ENCODE data around the gene CCBE1.

CCBE1 gene

DNA sequence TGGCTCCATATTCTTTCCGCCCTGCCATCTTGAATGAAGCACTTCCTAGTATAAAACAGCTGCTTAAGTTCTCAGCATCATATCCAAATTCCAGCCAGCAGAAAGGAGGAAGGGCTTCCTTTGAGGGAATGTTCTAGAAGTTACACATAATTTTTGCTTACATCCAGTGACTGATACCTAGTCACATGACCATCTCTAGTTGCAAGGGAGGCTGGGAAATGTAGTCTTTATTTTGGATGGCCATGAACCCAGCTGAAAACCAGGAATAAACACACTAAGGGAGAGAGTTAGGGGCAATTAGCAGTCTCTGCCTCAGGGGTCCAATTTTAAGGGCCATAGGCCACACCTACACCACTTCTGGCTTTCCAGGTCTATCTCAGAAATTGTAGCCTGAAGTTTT, 280.4 kb downstream of the CCBE1 start:
- Histone ChIP-seq H3K4ac (ENCODE audit: low read depth in 1 of 2, low read length in 2 of 2) (no peak overlapping the region), H3K9me3 (ENCODE audit: control insufficient read depth, low read length) (no peaks in the 10 kb centered on the region), H4K91ac (ENCODE audit: low read length) (no peak overlapping the region), H3K18ac (ENCODE audit: low read depth in 1 of 2, low read length in 2 of 2) (no peak overlapping the region), H2BK5ac (ENCODE audit: low read depth, low read length, poor library complexity, severe bottlenecking) (no peak overlapping the region), H3K4me2 (ENCODE audit: low read length, poor library complexity, severe bottlenecking) (no peak overlapping the region), H3K4me1 (ENCODE audit: control insufficient read depth, insufficient read depth, low read depth, low read length) (no peaks in the 10 kb centered on the region), H3K9ac (ENCODE audit: low read length) (no peak overlapping the region), H3K27me3 (ENCODE audit: control insufficient read depth in 1 of 2, insufficient read depth in 1 of 2, low read length in 2 of 2) (peaks cover 3 to 7% of the 10 kb centered on the region in 2 experiments), H3K23ac (ENCODE audit: low read length in 2 of 2) (no peak overlapping the region), H2AFZ (ENCODE audit: low read depth, low read length) (no peak overlapping the region), H2BK120ac (ENCODE audit: low read depth, low read length) (no peak overlapping the region), H4K8ac (ENCODE audit: low read length) (no peak overlapping the region), H3K4me3 (ENCODE audit: insufficient read depth in 1 of 2, low read depth in 1 of 2, low read length in 2 of 2) (no peak overlapping the region), H3K14ac (ENCODE audit: low read length in 2 of 2) (no peak overlapping the region), H2AK5ac (ENCODE audit: low read length, severe bottlenecking) (no peak overlapping the region), H3K79me1 (replicated peaks; ENCODE audit: low read length, poor library complexity, severe bottlenecking) (no peaks in the 10 kb centered on the region), H3K27ac (ENCODE audit: low read length, poor library complexity, severe bottlenecking) (no peak overlapping the region), H3K36me3 (ENCODE audit: control insufficient read depth in 1 of 2, insufficient read depth in 2 of 2, low read depth in 1 of 2, low read length in 2 of 2) (no peaks in the 10 kb centered on the region), H2BK15ac (ENCODE audit: low read depth, poor library complexity, severe bottlenecking) (no peak overlapping the region), H2BK12ac (ENCODE audit: low read length in 2 of 2) (no peak overlapping the region)
- no peak for DNase-seq
- no CpG with 5 or more reads among the region's 1 CpG for WGBS

DNA sequence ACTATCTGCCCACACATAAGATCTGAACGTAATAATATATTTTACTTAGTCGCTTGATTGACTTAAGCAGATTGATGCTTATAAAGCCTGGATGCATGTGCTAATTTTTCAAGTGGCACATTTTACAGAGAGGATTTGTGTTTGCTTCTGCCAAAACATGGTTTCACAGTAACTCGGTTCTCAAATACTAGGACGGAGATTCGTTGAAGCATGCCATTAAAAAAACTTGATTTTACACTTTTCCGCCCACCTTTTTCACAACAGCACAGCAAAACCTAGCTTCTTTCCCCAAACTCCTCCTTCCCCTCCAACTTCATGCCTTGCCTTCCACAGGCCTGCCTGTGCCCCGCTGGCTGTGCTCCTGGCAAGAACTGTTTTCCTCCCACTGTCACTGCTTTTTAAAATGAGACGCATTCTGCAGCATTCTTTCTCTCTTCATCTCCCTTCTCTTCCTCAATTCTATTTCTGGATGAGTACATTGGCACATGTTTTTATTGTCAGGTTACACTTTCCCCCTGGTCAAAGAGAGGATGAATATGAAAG, 283.0 kb downstream of the CCBE1 start:
- Histone ChIP-seq H3K9me3 (ENCODE audit: control insufficient read depth, low read length) (no peaks in the 10 kb centered on the region), H3K4me2 (ENCODE audit: low read length, poor library complexity, severe bottlenecking) (no peak overlapping the region), H3K4me3 (ENCODE audit: insufficient read depth in 1 of 2, low read depth in 1 of 2, low read length in 2 of 2) (no peak overlapping the region), H3K36me3 (ENCODE audit: control insufficient read depth in 1 of 2, insufficient read depth in 2 of 2, low read depth in 1 of 2, low read length in 2 of 2) (no peaks in the 10 kb centered on the region), H3K27ac (ENCODE audit: low read length, poor library complexity, severe bottlenecking) (no peak overlapping the region), H3K4me1 (ENCODE audit: control insufficient read depth, insufficient read depth, low read depth, low read length) (no peaks in the 10 kb centered on the region), H3K79me1 (replicated peaks; ENCODE audit: low read length, poor library complexity, severe bottlenecking) (no peaks in the 10 kb centered on the region), H3K18ac (ENCODE audit: low read depth in 1 of 2, low read length in 2 of 2) (no peak overlapping the region), H3K14ac (ENCODE audit: low read length in 2 of 2) (no peak overlapping the region), H3K27me3 (ENCODE audit: control insufficient read depth in 1 of 2, insufficient read depth in 1 of 2, low read length in 2 of 2) (no peaks in the 10 kb centered on the region), H2BK5ac (ENCODE audit: low read depth, low read length, poor library complexity, severe bottlenecking) (no peak overlapping the region), H2BK120ac (ENCODE audit: low read depth, low read length) (no peak overlapping the region), H4K91ac (ENCODE audit: low read length) (no peak overlapping the region), H2BK12ac (ENCODE audit: low read length in 2 of 2) (no peak overlapping the region), H2BK15ac (ENCODE audit: low read depth, poor library complexity, severe bottlenecking) (no peak overlapping the region), H2AK5ac (ENCODE audit: low read length, severe bottlenecking) (no peak overlapping the region), H3K23ac (ENCODE audit: low read length in 2 of 2) (no peak overlapping the region), H4K8ac (ENCODE audit: low read length) (no peak overlapping the region), H3K9ac (ENCODE audit: low read length) (no peak overlapping the region), H3K4ac (ENCODE audit: low read depth in 1 of 2, low read length in 2 of 2) (no peak overlapping the region), H2AFZ (ENCODE audit: low read depth, low read length) (no peak overlapping the region)
- DNase-seq, result no peak
- WGBS, result 88% methylated on average over 7 of the region's 8 CpGs

DNA sequence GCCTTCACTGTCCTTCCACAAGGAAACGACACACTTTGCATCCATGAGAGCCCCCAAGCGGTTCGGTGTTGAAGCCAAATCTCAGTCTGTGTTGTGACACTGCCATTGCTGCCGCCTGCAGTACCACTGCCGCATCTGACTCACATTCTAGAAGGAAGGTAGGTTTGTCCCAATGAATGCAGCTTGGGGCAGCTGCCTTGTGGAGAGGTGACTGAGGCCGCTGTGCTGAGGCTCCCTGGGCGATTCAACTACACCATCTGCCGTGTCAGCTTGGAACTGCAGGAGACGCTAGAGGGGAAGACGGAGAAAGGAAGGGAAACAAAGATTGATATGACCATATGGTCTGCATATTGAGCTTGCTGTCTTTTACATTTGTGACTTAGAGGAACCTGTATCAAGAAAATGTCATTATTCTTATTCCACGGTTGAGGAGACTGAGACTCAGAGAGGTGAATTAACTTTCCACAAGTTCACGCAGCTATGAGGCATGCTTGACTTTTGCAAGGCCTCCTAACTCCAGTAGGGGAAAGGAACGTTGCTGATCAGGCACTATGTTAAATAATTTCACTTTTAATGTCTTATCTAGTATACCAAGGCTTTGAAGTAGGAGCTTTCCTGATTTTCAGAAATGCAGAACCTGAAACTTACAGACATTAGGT, 294.7 kb downstream of the CCBE1 start:
- Histone ChIP-seq H3K4me1 (ENCODE audit: control insufficient read depth, insufficient read depth, low read depth, low read length) (peaks cover 2% of the 10 kb centered on the region), H2BK12ac (ENCODE audit: low read length in 2 of 2) (no peak overlapping the region), H4K8ac (ENCODE audit: low read length) (no peak overlapping the region), H3K4me2 (ENCODE audit: low read length, poor library complexity, severe bottlenecking) (no peak overlapping the region), H3K27ac (ENCODE audit: low read length, poor library complexity, severe bottlenecking) (no peak overlapping the region), H3K18ac (ENCODE audit: low read depth in 1 of 2, low read length in 2 of 2) (no peak overlapping the region), H2AFZ (ENCODE audit: low read depth, low read length) (no peak overlapping the region), H2AK5ac (ENCODE audit: low read length, severe bottlenecking) (no peak overlapping the region), H3K9ac (ENCODE audit: low read length) (no peak overlapping the region), H2BK15ac (ENCODE audit: low read depth, poor library complexity, severe bottlenecking) (no peak overlapping the region), H3K79me1 (replicated peaks; ENCODE audit: low read length, poor library complexity, severe bottlenecking) (no peaks in the 10 kb centered on the region), H3K23ac (ENCODE audit: low read length in 2 of 2) (no peak overlapping the region), H3K4me3 (ENCODE audit: insufficient read depth in 1 of 2, low read depth in 1 of 2, low read length in 2 of 2) (no peak overlapping the region), H2BK120ac (ENCODE audit: low read depth, low read length) (no peak overlapping the region), H3K9me3 (ENCODE audit: control insufficient read depth, low read length) (no peaks in the 10 kb centered on the region), H3K14ac (ENCODE audit: low read length in 2 of 2) (no peak overlapping the region), H2BK5ac (ENCODE audit: low read depth, low read length, poor library complexity, severe bottlenecking) (no peak overlapping the region), H4K91ac (ENCODE audit: low read length) (no peak overlapping the region), H3K4ac (ENCODE audit: low read depth in 1 of 2, low read length in 2 of 2) (no peak overlapping the region), H3K27me3 (ENCODE audit: control insufficient read depth in 1 of 2, insufficient read depth in 1 of 2, low read length in 2 of 2) (peaks cover 0 to 5% of the 10 kb centered on the region in 2 experiments), H3K36me3 (ENCODE audit: control insufficient read depth in 1 of 2, insufficient read depth in 2 of 2, low read depth in 1 of 2, low read length in 2 of 2) (no peaks in the 10 kb centered on the region)
- whole genome bisulfite sequencing, result 12% methylated on average over 12 of the region's 13 CpGs
- peak; percentile 68 for DNase-seq

DNA sequence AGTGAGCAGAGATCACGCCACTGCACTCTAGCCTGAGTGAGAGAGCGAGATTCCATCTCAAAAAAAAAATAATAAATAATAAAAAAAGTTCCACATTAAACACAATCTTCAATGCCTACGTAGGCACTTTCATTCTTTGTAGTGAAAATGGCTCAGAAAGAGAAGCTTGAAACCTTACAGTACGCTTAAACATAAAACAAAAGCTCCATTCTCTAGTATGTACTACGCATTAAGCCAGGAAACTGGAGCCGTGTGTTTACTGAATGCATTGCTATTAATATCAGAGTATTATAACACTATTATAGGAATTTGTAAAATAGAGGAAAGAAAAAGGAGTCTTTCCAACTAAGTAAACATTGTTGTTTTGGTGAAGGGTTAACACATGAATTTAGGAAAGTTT, 296.8 kb downstream of the CCBE1 start:
- no peak overlapping the region for H2BK120ac ChIP-seq (ENCODE audit: low read depth, low read length)
- no peak for DNase-seq
- no peak overlapping the region for H2BK12ac ChIP-seq (ENCODE audit: low read length in 2 of 2)
- H3K14ac ChIP-seq (ENCODE audit: low read length in 2 of 2), result no peak overlapping the region
- 66% methylated on average over 2 of the region's 6 CpGs for WGBS
- no peak overlapping the region for H2BK5ac ChIP-seq (ENCODE audit: low read depth, low read length, poor library complexity, severe bottlenecking)
- no peak overlapping the region for H4K91ac ChIP-seq (ENCODE audit: low read length)
- no peaks in the 10 kb centered on the region for H3K79me1 ChIP-seq (replicated peaks; ENCODE audit: low read length, poor library complexity, severe bottlenecking)
- H4K8ac ChIP-seq (ENCODE audit: low read length), result no peak overlapping the region
- no peaks in the 10 kb centered on the region for H3K9me3 ChIP-seq (ENCODE audit: control insufficient read depth, low read length)
- H3K27me3 ChIP-seq (ENCODE audit: control insufficient read depth in 1 of 2, insufficient read depth in 1 of 2, low read length in 2 of 2), result peaks cover 0 to 16% of the 10 kb centered on the region in 2 experiments
- no peak overlapping the region for H2AK5ac ChIP-seq (ENCODE audit: low read length, severe bottlenecking)
- H3K4me1 ChIP-seq (ENCODE audit: control insufficient read depth, insufficient read depth, low read depth, low read length), result peaks cover 2% of the 10 kb centered on the region
- H3K4me3 ChIP-seq (ENCODE audit: insufficient read depth in 1 of 2, low read depth in 1 of 2, low read length in 2 of 2), result no peak overlapping the region
- H3K4ac ChIP-seq (ENCODE audit: low read depth in 1 of 2, low read length in 2 of 2), result no peak overlapping the region
- H2BK15ac ChIP-seq (ENCODE audit: low read depth, poor library complexity, severe bottlenecking), result no peak overlapping the region
- no peak overlapping the region for H3K27ac ChIP-seq (ENCODE audit: low read length, poor library complexity, severe bottlenecking)
- no peak overlapping the region for H3K18ac ChIP-seq (ENCODE audit: low read depth in 1 of 2, low read length in 2 of 2)
- no peak overlapping the region for H3K4me2 ChIP-seq (ENCODE audit: low read length, poor library complexity, severe bottlenecking)
- H2AFZ ChIP-seq (ENCODE audit: low read depth, low read length), result no peak overlapping the region
- no peak overlapping the region for H3K23ac ChIP-seq (ENCODE audit: low read length in 2 of 2)
- no peak overlapping the region for H3K9ac ChIP-seq (ENCODE audit: low read length)
- no peaks in the 10 kb centered on the region for H3K36me3 ChIP-seq (ENCODE audit: control insufficient read depth in 1 of 2, insufficient read depth in 2 of 2, low read depth in 1 of 2, low read length in 2 of 2)

Data from mesenchymal stem cell (in vitro differentiated cells and primary cell).